Fibroblast of skin of back (primary cell): ENCODE results near the gene NEK1.
"Not testable (repeated sequence)": the region's sequence is repeated elsewhere in the genome, so short reads cannot be mapped to it uniquely, and the experiment has no call there.

Experiments
- DNase-seq: peaks from one replicate; pipeline ENCODE4 v3.0.0-alpha.2; 2013

NEK1 gene

GRCh38 chr4:169627307-169627706, 14.9 kb upstream of the NEK1 start:
- DNase-seq = no peak

GRCh38 chr4:169626331-169627282, 14.2 kb upstream of the NEK1 start:
- no peak for DNase-seq

- no peak for DNase-seq
Measured at GRCh38 chr4:169625886-169626285, 13.5 kb upstream of the NEK1 start.

DNA sequence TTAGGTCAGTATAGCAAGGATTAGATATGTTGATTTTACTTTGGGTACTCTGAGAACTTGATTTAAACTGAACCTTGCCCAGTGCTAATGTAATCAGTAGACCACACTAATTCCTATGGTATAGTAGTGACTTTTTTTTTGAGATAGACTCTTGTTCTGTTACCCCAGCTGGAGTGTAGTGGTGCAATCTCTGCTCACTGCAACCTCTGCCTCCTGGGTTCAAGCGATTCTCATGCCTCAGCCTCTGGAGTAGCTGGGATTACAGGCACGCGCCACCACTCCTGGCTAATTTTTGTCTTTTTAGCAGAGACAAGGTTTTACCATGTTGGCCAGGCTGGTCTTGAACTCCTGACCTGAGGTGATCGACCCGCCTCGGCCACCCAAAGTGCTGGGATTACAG, 11.6 kb upstream of the NEK1 start:
- DNase-seq = not testable (repeated sequence)

DNA sequence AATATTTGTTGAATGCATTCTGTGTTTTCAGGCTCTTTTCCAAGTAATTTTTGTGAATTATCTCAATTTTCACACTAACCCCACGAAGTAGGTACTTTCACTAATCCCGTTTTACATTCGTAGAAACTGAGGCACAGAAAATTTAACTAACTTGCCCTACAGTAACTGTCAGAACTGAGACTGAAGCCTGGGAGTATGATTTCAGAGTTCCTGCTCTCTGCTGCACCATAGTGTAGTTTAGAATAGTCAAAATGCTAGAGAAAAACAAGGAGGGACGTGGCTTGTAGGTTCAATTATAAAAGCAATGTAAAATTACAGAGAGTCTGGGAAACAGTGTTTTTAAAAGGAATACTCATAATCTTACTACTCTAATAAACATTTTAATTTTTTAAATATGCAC, 10.2 kb upstream of the NEK1 start:
- DNase-seq = no peak

- peak; percentile 51 for DNase-seq
Measured at GRCh38 chr4:169621731-169622492, 9.5 kb upstream of the NEK1 start.

- peak; percentile 18 for DNase-seq
Measured at GRCh38 chr4:169620880-169621248, 8.5 kb upstream of the NEK1 start.

DNA sequence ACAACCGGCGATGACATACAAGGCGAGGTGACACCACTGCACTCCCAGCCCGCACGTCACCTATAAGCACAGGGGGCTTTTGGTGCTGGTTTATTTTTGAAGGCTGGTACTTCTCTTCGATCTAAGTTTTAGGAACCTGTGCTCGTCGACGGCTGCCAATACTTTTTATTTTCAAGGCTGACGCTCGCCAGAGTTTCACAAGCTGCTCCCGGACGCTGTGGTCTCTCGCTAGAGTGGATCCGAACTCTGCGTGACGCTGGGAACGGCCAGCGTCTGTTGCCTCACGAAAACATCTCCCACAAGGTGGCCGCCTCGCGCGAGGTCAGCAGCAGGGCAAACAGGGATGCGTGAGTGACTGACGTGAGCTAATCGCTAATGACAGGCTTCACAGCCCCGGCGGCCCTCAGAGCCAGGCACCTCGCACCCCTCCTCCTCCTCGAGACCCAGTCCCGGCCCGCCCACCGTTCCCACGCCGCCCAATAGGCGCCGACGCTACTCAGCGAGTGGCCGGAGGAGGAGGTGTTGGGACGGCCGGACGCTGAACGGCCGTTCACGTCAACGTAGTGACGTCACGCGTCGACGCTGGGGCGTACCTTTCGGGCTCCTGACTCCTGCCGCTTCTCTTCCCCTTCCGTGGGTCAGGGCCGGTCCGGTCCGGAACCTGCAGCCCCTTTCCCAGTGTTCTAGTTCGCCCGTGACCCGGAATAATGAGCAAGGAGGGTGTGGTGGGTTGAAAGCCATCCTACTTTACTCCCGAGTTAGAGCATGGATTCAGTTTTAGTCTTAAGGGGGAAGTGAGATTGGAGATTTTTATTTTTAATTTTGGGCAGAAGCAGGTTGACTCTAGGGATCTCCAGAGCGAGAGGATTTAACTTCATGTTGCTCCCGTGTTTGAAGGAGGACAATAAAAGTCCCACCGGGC, 7.8 kb upstream of the NEK1 start, which contains the start of gene CLCN3:
TSS of gene CLCN3 (plus strand) at position 621 of the 922 bp plus-strand sequence. CDS start 15,351 bp downstream, outside the sequence.
- peak; percentile 96 for DNase-seq

DNA sequence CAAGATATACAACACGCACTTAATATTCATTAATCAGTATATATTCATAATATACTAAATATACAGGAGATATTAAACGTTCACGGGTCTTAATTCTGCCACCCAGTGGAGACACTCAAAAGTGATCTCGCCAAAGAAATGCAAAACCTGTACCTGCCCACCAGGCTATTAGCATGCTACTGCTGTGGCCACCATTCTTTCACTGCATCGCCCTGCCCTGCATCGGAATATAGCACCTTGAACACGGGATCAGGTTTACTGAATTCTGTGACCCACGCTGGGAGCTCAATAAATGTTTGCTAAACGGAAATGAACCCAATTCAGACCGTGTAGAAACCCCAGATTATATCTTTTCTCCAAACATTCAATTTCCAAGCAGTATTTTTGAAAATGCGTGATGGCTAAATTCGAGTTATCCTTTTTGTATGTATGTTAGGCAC, 7.2 kb upstream of the NEK1 start:
- peak; percentile 38 for DNase-seq

DNA sequence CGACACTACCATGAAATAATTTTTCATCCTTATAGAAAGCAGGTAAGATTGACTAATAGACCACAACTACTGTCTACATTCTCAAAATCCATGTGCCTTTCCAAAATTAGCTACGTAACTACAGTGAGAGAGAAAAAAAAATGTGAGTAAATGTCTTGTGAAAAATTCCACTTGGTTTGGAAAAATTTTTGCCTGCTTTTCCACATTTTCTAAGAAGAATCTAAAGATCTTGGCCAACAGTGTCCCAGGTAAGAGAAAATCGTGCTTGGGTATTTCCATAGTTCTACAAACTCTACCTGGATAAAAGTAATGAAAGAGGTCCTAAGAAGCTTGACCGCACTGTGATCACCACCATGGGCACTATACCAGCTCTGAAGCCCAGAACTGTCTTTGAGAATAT, 6.6 kb upstream of the NEK1 start:
- DNase-seq = no peak

DNA sequence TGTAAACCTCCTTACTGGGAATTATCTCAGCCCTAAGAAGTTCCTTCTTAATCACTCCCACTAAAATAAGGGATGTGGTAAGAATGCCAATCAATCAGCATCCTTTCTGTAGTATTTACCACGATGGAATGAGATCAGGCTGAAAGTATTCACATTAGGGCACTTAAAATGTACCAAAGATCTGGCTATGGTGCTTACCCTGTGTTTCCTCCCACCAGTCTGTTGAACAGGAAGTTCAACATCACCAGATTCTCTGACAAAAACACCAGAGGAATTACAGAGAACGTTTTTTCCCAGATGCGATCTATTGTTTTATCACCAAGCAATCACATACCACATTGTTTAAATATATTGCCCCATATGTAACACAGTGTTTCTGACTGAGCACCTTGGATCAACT, 5.9 kb upstream of the NEK1 start:
- peak; percentile 44 for DNase-seq

DNA sequence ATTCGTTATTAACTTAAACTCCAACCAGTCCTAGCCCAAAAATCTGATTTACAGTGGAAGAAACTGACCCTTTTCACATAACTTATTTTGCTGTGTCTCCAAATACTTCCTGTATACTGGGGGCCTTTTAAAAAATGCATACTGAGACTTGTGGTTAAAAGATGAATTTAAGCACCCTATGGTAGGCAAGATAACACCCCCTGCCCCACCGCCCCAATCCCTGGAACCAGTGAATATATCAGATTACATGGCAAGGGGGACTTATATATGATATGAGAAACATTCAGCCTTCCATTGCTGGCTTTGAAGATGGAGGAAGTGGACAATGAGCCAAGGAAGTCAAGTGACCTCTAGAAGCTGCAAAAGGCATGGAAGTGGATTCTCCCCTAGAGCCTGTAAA, 4.9 kb upstream of the NEK1 start:
- DNase-seq = no peak

GRCh38 chr4:169616846-169617245, 4.5 kb upstream of the NEK1 start:
- no peak for DNase-seq

DNA sequence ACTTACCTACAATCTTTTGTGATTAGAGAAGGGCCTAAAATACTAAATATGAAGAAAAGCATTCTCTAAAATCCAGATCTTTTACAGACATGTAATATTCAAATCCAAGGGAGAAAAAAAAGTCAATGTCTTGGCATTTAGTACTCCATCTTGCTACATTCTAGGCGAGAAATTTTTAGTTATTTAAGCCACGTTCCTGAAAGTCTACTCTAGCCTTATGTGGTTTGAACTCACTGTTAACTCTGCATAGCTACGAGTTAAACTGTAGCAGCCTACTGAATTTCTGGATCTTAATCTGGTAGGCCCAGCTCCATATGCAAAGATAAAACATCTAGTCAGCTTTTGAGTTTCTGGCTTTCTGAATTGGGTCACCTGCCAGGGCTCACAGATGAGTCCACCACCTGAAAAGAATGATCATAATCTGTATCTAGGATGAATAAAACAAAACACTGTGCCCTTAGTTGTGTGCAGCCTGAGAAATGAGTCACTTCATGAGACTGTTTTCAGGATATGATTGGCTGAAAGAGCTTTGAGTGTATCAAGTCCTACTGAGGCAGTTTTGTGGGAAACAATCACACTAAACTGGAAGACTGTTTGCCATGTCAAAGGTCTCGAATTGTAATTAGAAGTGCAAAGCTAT, 3.2 kb upstream of the NEK1 start:
- DNase-seq = peak; percentile 20

DNA sequence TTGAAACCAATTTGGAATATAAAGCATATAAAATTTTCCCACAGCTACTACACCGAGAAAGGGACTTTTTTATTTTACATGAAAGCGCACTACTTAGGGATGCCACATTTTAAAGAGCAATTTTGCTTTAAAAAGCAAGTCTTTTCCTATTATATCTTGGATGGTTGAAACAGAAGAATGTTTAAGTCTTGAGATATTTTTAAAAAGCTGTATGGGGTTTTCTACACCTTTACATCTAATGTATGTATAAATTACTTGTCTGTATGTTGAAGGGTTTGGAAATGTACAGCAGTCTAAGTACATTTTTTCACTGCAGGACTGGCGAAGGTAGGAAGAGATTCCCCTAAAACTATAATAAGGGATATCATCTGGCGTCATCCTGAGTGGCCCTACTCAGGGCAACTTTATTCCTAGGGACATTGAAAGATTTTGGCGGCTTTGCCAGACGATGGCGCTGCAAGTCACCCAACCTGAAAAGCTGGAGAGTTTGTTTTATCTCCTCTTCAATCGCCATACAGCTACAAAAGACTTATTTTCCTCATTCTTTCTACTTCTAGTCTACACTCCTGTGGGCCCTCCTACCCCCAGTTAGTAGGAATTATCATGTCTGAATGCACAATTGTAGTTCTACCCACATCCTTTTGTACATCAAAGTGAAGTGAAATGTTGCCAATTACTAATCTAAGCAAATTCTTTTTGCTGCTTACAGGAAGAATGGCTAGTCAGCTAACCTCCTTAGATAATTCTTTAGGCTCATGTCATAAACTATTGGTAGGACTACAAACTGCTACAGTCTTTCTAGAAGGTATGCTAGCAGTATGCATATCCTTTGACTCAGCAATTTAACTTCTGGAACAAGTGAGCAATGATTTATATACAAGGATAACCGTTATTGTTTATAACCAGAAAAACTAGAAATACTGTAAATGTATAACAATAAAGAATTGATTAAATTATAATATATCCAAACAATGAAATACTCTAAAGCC, 782 bp upstream of the NEK1 start:
- DNase-seq = peak; percentile 76

DNA sequence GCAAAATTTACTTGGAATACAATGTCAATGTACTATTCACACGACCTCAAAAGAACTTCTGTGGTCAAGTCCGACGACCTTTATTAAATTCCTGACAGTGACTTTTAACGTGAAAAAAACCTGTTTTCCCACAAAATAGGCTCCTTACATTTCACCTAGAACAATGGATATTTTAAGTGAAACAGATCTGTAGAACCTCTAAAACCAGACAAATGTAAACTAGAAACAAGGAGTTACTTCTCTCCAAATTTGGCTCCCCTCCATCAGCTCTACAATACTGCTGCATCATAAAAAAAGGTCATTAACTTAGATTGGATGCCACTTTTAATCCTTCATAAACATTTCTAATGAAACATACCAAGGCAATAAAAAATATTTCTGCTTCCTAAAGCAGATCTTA, 1.2 kb downstream of the NEK1 start:
- no peak for DNase-seq

DNA sequence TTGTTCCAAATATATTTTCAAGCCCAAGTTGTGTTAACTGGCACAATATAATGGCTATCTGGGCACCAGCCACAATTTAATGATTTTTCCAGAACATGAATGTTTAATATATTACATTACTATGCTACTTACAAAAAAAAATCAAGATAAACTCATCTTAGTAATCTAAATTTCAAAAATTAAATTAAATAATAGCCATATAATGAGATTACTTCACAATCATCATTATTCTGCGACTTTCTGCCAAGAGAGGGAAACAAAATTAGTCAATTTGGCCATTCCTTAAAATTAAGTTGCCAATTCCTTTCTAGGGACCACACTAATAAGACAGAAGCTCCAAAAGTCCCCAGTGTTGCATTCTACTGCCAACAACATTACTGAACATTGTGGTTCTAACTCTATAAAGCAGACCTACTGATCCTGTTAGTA, 7.5 kb downstream of the NEK1 start:
- DNase-seq = no peak

DNA sequence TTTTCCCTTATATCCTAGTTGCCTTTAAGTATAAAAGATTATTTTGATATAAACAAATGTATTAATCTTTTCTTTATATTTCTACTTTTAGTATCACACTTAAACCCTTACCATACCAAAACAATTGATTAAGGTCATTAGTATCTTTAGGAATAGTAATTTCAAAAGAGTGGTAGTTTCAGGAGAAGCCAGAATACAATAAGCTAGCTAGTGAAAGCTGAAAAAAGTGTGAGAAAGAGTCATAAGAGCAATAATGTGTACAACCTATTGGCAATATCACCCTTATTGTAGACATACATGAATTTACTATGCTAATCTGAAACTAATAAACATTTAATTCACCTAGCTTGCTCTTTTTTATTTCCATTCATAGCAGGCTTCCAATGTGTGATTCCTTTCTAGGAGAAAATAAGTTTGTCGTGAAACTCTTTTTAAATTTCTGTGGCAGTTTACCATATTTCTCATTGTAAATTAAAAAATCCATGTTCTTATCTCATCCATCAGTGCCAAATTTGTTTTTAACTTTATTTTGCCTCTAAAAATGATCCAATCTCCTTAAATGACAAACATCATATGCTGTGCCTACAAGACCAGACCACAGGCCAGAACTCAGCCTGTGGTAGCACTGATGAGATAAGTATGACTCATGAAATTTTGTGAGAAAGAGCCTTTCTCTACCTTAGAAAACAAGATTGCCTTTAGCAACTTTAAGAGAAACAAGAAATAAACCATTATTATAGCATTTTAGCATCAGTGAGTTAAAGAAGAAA, 8.1 kb downstream of the NEK1 start:
- DNase-seq = peak; percentile 70

DNA sequence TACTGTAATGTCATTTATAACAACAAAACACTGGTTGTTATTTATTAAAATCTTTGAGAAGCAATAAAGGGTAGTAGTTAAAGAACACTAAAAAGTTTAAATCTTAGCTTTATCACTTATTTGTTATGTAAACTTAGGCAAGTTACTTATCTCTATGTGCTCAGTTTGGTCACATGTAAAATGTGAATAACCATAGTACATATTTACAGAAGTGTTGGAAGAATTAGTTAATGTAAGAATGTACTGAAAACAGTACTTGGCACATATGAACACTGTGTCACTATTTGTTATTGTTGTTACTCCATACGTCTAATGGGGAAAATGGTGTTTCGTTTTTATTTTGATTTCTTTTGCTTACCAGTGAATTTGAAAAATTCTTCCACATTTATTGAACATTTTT, 9.1 kb downstream of the NEK1 start:
- no peak for DNase-seq
